Urothelium cell line (cell line): ENCODE data around the gene TRIM2.
"Not testable (repeated sequence)": the region's sequence is repeated elsewhere in the genome, so short reads cannot be mapped to it uniquely, and the experiment has no call there.

Source experiments
- DNase-seq: peaks from one replicate; pipeline ENCODE4 v3.0.0; 2011; ENCODE audit warnings: low spot score, mixed read lengths
- FAIRE-seq: peaks from 2 replicates; lab custom pipeline; 2011; peaks lifted over from hg19 to GRCh38; lab: Jason Lieb, UNC

TRIM2 gene

GRCh38 chr4:153186046-153186728 lies 18.1 kb upstream of the TRIM2 start:
- FAIRE-seq (no peak), DNase-seq (no peak)

- DNase-seq, result no peak
- no peak for FAIRE-seq
Observed at GRCh38 chr4:153189016-153189801, 15.0 kb upstream of the TRIM2 start.

DNA sequence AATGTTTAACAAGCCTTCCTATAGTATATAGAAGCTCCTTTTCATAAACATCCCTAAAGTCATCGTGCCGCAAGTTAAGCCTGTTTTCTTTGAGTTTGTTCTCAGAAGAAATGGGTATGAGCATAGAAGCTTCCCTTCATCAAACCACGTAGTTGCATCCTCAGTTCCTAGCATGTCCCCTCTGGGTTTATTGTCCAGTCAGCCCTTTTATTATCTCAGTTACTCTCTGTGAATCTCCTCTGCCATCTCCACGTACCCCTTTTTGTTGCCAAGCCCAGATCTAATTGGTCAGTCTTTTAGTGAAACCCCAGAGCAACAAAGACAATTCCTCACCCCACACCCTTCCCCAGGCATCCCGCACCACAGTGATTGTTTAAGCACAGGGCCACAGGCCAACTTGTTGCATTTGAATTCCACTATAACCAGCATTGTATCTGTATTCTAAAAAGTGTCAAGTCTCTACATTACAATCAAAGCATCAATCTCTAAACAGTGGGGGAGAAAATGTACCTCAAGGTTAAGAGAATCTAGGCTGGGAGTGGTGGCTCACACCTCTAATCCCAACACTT lies 12.4 kb upstream of the TRIM2 start:
- DNase-seq, result no peak
- no peak for FAIRE-seq

- FAIRE-seq (no peak), DNase-seq (no peak)
Observed at GRCh38 chr4:153197301-153197700, 6.9 kb upstream of the TRIM2 start.

DNA sequence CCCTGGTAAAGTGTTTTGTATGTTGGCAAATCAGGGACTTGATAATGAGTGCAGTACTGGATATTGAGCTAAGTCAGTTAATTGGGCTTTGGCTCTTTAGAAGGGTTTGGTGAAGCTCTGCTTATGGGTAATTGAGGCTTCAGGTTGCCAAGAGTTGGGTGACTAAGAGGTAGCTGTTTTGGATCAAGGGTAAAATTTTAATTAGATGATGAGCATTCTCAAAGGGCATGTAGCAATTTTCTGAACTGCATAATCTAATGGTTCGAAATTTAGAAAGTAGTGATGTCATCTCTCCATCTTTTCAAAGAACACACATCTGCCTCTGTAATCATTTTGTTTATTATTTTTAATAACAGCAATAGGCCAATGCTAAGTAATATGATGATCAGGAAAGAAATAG lies 5.5 kb upstream of the TRIM2 start:
- FAIRE-seq, result no peak

DNA sequence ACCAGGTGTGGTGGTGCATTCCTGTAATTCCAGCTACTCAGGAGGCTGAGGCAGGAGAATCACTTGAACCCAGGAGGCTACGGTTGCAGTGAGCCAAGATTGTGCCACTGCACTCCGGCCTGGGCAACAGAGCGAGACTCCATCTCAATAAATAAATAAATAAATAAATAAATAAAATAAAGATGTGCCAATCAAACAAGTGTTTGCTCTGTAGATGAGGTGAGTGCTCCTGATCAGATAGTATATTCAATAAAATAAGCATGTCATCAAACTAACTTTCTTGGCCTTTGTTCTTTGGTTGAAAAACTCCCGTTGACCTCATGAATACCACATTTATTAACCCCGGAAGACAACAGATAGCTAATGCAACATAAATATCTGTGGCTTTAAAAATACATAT lies 497 bp upstream of the TRIM2 start:
- DNase-seq, FAIRE-seq: not testable (repeated sequence)

More for the DNA sequence above, 5.5 kb upstream of the TRIM2 start:
- no peak for DNase-seq

DNA sequence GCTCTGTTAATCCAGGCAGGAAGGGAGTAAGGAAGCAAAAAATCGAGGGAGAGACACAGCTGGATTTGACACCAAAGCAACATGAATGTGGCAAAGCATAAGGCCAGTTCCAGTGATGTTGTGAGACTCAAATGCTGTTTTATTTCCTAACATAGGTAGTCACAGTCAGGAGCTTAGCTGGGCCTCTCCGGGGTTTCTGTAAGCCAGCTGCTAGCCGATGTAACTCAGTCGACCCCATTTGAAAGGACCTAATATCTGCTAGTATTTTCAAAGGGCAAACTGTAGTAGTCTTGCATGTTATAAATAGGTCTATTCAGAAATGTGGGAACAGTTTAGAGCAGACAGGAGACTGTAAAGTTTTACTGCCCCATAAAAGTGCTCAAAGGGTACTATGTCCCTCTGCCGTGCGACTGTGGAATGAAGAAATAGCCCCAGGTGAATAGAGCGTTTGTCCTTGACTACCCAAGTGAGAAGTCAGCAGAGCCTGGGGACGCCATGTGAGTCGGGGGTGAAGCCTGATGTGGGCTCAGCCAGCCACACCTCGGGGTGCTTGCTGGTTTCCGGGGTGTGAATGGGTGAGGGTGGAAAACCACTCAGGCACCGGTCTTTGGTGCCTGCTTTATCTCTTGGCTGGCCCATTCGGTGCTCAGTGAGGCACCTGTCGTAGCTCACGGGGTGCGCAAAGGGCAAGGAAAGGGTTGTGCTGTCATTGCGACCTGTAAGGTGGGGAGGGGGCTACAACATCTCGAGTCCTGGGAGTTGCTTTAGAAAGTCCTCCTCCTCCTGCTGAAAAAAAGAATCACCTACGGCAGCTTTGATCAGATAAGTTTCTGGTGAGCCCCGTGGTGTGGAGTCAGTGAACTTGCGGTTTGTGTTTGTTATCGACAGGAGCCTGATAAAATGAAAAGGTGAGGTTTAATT lies 745 bp downstream of the TRIM2 start:
- FAIRE-seq (no peak), DNase-seq (no peak)

DNA sequence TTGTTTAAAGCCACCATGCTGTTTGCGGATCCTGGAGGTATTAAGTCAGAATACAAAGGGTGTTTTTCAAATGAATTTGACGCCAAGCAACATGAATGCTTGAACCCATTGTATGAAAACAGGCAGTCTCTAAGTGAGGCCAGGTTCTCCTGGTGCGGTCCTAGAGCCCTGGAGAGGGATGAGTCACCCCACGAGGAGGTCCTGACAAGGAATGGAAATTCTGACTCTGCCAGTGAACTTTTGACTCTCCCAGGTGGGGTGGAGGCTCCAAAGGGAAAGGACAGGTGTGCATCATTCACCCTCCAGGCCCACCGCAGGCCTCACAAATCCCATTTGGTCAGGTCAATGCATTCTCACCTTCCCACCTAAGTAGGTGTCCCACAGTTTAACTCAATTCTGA lies 1.5 kb downstream of the TRIM2 start:
- DNase-seq, result peak; percentile 77
- FAIRE-seq, result no peak

DNA sequence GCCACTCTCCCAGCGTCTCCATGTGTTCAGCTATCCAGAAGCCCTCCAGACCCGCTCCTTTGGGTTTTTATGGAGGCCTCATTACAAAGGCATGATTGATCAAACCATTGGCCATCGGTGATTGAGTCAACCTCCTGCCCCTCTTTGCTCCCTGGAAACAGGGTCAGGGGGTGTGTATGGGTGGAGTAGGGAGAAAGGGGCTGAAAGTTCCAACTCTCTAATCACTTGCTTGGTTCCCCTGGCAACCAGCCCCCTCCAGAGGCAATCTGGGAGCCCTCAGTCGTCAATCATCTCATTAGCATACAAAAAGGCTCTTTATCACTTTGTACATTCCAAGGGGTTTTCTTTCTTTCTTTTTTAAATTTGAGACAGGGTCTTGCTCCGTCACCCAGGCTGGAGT lies 2.3 kb downstream of the TRIM2 start:
- FAIRE-seq, result no peak
- no peak for DNase-seq

DNA sequence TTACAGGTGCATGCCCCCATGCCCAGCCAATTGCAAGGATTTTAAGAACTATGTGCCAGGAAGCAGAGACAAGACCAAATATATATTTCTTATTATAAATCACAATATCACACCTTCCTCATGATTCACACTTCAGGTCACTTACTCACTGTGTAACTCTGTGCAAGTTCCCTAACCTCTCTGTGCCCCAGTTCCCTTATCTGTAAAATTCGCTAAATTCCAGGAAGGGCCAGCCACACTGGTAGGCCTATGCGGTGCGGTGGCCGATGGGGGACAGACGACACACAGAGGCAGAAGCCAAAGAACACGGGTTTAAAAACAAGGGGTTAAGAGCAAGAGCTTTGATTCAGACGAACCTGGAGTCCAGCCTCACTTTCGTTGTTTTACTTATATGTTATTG lies 2.8 kb downstream of the TRIM2 start:
- FAIRE-seq, result no peak
- no peak for DNase-seq

DNA sequence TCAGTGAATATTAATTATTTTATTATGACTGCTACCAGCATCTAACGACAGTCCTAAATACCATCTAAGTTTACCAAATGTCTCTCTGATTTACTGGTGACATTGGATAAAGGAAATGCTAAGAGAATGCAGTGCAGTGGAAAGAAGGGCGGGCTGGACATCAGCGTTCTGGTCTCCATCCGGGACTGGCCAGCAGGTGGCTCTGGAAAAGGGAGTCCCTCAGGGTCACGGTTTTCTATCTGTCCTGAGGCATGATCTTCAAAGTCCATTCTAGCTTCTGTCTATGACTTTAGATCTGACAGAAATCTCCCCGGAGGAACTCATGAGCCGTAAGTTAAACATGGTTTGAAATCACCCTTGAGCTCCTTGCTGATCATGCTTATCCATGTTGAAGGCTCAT lies 3.3 kb downstream of the TRIM2 start:
- DNase-seq (peak; percentile 11), FAIRE-seq (no peak)

GRCh38 chr4:153209410-153209809 lies 5.2 kb downstream of the TRIM2 start:
- DNase-seq (no peak), FAIRE-seq (no peak)

- FAIRE-seq (no peak), DNase-seq (no peak)
Observed at GRCh38 chr4:153210727-153211126, 6.5 kb downstream of the TRIM2 start.

DNA sequence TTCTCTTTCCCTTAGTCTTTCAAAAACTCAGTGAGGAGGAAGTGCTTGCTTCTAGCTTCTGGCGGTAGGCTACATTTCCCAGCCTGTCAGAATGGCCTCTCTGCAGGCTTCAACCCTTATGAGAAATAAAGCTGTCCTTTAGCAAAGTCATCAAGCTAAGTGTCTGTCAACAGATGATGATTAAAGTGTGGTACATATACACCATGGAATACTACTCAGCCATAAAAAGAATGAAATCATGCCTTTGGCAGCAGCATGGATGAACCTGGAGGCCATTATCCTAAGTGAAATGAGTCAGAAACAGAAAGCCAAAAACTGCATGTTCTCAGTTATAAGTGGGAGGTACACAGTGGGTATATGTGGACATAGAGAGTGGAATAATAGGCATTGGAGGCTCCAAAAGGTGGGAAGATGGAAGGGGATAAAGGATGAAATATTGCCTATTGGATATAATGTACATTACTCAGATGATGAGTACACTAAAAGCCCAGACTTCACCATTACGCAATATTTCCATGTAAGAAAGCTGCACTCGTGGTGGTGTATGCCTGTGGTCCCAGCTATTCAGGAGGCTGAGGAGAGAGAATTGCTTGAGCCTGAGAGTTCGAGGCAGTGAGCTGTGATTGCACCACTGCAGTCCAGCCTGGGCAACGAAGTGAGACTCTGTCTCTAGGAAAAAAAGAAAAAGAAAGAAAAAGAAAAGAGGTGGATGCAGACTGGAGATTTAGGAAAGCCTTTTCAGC lies 7.9 kb downstream of the TRIM2 start:
- DNase-seq (no peak), FAIRE-seq (no peak)

DNA sequence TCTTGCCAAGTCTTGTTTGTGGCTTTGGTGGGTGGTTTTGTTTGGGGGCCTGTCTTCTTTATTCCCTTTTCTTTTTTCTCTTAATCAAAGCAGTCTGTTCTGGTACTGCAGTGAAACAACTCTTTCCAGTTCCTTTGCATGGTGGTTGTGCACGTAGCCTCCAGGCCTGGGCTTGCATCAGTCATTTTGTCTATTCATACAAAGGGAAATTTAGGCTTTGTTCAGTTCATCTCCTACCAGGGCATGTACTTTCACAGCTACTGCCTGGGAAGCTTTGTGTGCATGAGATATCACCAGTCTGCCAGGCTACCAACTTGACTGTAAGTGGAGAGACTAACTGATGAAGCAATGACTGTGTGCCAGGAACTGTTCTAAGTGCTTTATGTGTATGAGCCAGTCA lies 8.5 kb downstream of the TRIM2 start:
- no peak for FAIRE-seq

GRCh38 chr4:153215921-153216320 lies 11.7 kb downstream of the TRIM2 start:
- DNase-seq (no peak), FAIRE-seq (no peak)

More for the DNA sequence above, 8.5 kb downstream of the TRIM2 start:
- DNase-seq, result no peak

GRCh38 chr4:153216546-153216945 lies 12.3 kb downstream of the TRIM2 start:
- FAIRE-seq (no peak), DNase-seq (no peak)

DNA sequence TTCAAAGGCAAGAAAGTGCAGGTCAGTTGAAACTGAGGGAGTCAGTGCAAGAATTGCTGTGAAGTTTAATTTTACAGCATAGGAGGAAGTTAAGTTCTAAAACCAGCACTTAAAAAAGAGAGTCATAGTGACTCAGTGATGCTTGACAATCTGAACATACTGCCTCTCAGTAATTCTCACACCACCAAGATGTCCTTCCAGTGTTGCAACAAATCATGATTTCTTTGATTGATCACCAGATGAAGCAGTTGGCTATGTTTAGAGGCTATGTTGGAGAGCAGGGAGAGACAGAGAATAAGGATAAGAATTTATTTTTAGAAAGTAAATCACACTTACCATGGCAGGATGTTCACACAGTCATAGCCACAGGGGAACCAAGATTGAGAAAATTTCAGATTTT lies 13.2 kb downstream of the TRIM2 start:
- FAIRE-seq (no peak), DNase-seq (no peak)

- FAIRE-seq (no peak), DNase-seq (no peak)
Observed at GRCh38 chr4:153218961-153219360, 14.7 kb downstream of the TRIM2 start.

DNA sequence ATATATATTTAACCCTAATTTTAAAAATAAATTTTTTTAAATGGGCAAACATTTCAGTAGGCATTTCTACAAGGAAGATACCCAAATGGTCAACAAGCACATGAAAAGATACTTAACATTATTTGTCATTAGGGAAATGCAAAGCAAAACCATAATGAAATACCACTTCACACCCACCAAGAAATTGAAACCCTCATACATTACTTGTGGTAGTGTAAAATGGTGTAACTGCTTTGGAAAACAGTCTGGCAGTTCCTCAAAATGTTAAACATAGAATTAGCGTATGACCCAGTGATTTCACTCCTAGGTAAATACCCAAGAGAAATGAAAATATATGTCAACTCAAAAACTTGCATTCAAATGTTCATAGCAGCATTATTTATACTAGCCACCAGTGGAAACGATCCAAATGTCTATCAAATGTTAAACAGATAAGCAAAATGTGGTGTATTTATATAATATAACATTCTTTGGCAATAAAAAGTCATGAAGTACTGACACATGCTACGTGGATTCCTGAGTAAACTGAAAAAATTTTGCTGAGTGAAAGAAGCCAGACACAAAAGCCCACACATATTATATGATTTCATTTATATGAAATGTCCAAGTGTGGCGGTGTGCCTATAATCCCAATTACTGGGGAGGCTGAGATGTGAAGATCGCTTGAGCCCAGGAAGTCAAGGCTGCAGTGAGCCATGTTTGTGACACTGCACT lies 16.6 kb downstream of the TRIM2 start:
- no peak for DNase-seq

More for the DNA sequence above, 16.6 kb downstream of the TRIM2 start:
- FAIRE-seq, result no peak
